Measurements from ENCODE around the gene BCAS3.
"Not testable (repeated sequence)": the region's sequence is repeated elsewhere in the genome, so short reads cannot be mapped to it uniquely, and the experiment has no call there.

Gene BCAS3

GRCh38 chr17:60664022-60664421 lies 13.6 kb upstream of the BCAS3 start:
- ATAC-seq, result peak; percentile 60; the same call in 2 of the 3 replicates
- TF ChIP-seq GLIS3 (CRISPR knock-in tag; IDR thresholded peaks at IDR 0.05) (no peak), TCF4 (CRISPR knock-in tag; IDR thresholded peaks at IDR 0.05; ENCODE audit: borderline replicate concordance) (no peak), CSDC2 (CRISPR knock-in tag; IDR thresholded peaks at IDR 0.05) (no peak), RARB (CRISPR knock-in tag; IDR thresholded peaks at IDR 0.05) (no peak), CREB5 (CRISPR knock-in tag; IDR thresholded peaks at IDR 0.05; ENCODE audit: low read depth) (no peak), CSRNP3 (CRISPR knock-in tag; IDR thresholded peaks at IDR 0.05) (no peak), ZFP3 (CRISPR knock-in tag; IDR thresholded peaks at IDR 0.05) (no peak), OSR1 (CRISPR knock-in tag; IDR thresholded peaks at IDR 0.05) (no peak), ESRRG (CRISPR knock-in tag; IDR thresholded peaks at IDR 0.05) (no peak), ZNF8 (CRISPR knock-in tag; IDR thresholded peaks at IDR 0.05) (no peak), ZFP30 (CRISPR knock-in tag; IDR thresholded peaks at IDR 0.05) (no peak)

- no peak for ATAC-seq
Observed at GRCh38 chr17:60665602-60666001, 12.0 kb upstream of the BCAS3 start.

GRCh38 chr17:60668741-60669140 lies 8.9 kb upstream of the BCAS3 start:
- ATAC-seq, result not testable (repeated sequence)

More at GRCh38 chr17:60665602-60666001, 12.0 kb upstream of the BCAS3 start:
- TF ChIP-seq POU6F1 (CRISPR knock-in tag; IDR thresholded peaks at IDR 0.05; ENCODE audit: borderline replicate concordance, low read depth), result no peak

- peak; percentile 19; the same call in 1 of the 3 replicates for ATAC-seq
Observed at GRCh38 chr17:60671482-60671881, 6.2 kb upstream of the BCAS3 start.

GRCh38 chr17:60674637-60675036 lies 3.0 kb upstream of the BCAS3 start:
- ATAC-seq, result not testable (repeated sequence)

More at GRCh38 chr17:60671482-60671881, 6.2 kb upstream of the BCAS3 start:
- no peak for TF ChIP-seq ZC3H10 (CRISPR knock-in tag; IDR thresholded peaks at IDR 0.05)

GRCh38 chr17:60675997-60676396 lies 1.7 kb upstream of the BCAS3 start:
- ATAC-seq, result no peak
- TF ChIP-seq ZC3H10 (CRISPR knock-in tag; IDR thresholded peaks at IDR 0.05), result no peak
- no peak for TF ChIP-seq CSDC2 (CRISPR knock-in tag; IDR thresholded peaks at IDR 0.05)
- TF ChIP-seq ZFP3 (CRISPR knock-in tag; IDR thresholded peaks at IDR 0.05), result no peak
- no peak for TF ChIP-seq ISL1 (CRISPR knock-in tag; IDR thresholded peaks at IDR 0.05)
- no peak for TF ChIP-seq TCF4 (CRISPR knock-in tag; IDR thresholded peaks at IDR 0.05; ENCODE audit: borderline replicate concordance)
- no peak for TF ChIP-seq POU6F1 (CRISPR knock-in tag; IDR thresholded peaks at IDR 0.05; ENCODE audit: borderline replicate concordance, low read depth)
- no peak for TF ChIP-seq GLIS3 (CRISPR knock-in tag; IDR thresholded peaks at IDR 0.05)
- TF ChIP-seq CSRNP3 (CRISPR knock-in tag; IDR thresholded peaks at IDR 0.05), result no peak
- TF ChIP-seq ZFP30 (CRISPR knock-in tag; IDR thresholded peaks at IDR 0.05), result no peak
- no peak for TF ChIP-seq RARB (CRISPR knock-in tag; IDR thresholded peaks at IDR 0.05)

- TF ChIP-seq TSHZ2 (CRISPR knock-in tag; IDR thresholded peaks at IDR 0.05) (no peak), ZNF70 (CRISPR knock-in tag; IDR thresholded peaks at IDR 0.05) (no peak), ZNF8 (CRISPR knock-in tag; IDR thresholded peaks at IDR 0.05) (no peak), ZNF565 (CRISPR knock-in tag; conservative IDR thresholded peaks at IDR 0.05; ENCODE audit: low read depth) (no peak), TOX (CRISPR knock-in tag; IDR thresholded peaks at IDR 0.05; ENCODE audit: borderline replicate concordance) (no peak)
- ATAC-seq, result no peak
Observed at GRCh38 chr17:60676758-60677307, 818 bp upstream of the BCAS3 start.
